HG03457 (cell line): ENCODE measurements around the gene COBLL1.

Source experiments
- ATAC-seq: cut with Tn5 transposase; IDR thresholded peaks from one replicate; pipeline ENCODE4 v1.9.1; 2021; ENCODE audit warnings: moderate number of reproducible peaks; ENCODE audit not compliant: unreplicated experiment

Gene COBLL1

DNA sequence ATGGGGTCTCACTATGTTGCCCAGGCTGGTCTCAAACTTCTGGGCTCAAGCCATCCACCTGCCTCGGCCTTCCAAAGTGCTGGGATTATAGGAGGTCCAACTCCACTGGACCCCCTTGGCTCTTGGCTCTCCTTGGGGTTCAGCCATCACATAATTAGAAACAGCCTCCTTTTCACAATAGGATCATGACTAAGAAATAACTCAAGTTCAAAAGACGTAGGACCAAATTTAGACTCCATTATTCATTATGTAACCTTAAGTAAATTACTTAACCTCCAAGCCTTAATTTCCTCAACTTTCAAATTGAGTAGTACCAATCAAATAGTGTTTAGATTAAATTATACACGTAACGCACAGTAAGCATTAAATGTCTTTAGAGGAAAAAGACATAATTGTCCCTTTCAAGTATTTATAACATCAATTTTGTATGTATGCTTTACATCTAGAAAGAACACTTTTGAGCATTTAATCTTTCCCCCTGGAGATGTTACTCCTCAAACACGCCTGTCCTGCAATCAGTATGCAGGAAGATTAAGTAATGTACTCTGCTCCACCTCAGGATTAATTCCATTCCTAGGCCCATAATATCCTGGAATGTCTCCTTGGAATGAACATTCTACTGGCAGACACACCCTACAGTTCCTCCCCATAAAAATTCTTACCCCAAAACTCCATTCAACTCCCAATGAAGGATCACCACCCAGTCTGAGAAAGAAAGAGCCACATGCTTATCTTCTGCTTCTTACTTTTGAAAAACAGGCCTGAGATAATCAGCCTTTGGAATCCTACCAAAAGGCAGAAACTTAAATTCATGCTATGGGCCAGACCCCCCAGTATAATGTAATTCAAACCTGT, 49.1 kb downstream of the COBLL1 start:
- ATAC-seq, result no peak

DNA sequence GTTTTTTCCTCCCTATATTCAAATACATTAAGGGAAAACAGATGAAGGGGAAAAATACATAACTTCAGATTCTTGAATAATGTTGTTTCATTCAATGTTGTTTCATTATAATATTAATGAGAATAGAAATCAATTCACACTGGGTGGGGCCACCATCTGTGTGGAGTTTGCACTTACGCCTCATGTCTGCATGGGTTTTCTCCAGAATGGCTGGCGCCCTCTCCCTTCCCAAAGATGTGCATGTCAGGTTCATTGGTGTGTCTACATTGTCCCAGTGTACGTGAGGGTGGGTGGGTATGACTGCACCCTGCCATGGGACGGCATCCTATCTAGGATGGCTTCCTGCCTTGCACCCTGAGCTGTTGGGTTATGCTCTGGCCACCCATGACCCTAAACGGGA, 51.7 kb downstream of the COBLL1 start:
- ATAC-seq, result no peak

DNA sequence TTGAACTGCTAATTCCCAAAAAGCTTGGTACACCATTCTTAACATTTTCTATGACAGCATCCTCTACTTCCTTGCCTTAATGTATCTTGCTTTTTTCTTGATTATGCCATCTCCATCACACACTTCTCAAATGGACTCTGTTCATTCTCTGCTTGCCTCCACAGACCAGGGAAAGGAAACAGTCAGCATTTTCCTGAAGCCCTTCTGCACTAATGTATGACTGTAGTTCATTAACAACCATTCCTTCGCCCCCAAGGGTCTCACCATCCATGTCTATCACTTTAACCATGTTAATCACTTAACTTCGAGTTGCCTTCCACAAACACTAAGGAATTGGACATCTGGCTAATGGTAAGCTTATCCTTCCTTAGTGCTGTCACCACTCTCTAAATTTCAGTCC, 54.8 kb downstream of the COBLL1 start:
- ATAC-seq, result no peak

- ATAC-seq, result no peak
Observed at GRCh38 chr2:164785457-164785856, 56.2 kb downstream of the COBLL1 start.

DNA sequence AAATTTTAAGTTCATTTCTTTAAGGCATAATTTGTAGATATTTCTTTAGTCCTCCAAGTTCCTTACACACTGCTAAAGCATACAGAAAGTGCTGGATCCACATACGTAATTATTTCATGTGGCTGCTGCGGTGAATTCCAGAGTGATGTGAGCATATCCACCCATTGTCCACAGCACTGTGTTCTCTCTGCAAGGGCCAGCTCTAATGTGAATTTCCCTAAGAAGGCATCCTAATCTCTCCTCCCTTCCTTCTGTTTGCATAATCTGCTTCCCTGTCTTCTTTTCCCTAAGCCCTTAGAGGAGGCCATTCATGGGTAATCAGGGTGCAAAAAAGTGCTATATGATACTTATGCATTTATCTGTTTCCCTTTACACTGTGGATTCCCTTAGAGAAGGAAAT, 57.2 kb downstream of the COBLL1 start:
- ATAC-seq, result no peak

- ATAC-seq, result no peak
Observed at GRCh38 chr2:164782323-164782722, 59.3 kb downstream of the COBLL1 start.

GRCh38 chr2:164781394-164781793, 60.2 kb downstream of the COBLL1 start:
- no peak for ATAC-seq

DNA sequence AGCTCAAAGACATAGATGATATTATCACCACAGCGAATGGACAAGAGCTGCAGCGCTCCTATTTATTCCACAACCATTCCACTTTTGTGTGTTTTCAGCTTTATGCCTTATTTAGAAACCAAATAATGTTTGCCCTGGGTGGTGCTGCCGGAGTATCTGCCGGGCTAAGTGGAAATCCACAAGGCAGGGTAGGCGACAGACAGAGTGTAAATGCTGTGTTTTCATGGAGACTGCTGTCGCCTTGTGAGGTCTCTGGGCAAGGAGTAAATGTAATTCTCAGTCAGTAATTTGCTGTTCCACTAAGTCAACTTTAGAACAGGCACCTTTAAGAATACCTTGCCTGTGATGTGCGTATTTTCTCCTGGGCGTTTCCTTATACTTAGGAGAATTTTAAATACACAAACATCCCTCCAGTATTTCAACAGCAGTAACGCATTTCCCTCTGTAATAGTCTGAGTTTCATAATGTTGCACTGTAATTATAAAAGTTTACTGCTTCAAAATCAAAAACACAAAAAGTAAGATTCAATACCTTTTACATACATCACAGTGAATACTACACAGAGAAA, 60.9 kb downstream of the COBLL1 start:
- no peak for ATAC-seq

- ATAC-seq, result no peak
Observed at GRCh38 chr2:164779383-164780057, 62.1 kb downstream of the COBLL1 start.

DNA sequence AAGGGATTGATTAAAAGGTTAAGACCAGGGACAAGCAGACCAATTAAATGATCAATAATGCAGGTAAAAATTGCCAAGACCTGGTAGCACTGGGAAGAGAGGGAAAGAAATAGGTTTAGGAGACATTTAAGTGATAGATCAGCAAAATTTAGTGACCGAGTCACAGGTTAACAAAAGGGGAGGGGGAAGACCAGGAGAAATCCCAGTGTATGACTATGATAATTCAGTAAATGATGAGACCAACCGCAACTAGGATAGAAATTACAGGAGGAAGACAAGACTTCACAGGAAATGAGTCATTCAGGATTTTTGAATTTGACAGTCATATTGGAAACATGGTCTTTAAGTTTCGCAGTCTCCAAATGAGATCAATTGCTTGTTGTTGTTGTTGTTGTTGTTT, 62.9 kb downstream of the COBLL1 start:
- no peak for ATAC-seq

DNA sequence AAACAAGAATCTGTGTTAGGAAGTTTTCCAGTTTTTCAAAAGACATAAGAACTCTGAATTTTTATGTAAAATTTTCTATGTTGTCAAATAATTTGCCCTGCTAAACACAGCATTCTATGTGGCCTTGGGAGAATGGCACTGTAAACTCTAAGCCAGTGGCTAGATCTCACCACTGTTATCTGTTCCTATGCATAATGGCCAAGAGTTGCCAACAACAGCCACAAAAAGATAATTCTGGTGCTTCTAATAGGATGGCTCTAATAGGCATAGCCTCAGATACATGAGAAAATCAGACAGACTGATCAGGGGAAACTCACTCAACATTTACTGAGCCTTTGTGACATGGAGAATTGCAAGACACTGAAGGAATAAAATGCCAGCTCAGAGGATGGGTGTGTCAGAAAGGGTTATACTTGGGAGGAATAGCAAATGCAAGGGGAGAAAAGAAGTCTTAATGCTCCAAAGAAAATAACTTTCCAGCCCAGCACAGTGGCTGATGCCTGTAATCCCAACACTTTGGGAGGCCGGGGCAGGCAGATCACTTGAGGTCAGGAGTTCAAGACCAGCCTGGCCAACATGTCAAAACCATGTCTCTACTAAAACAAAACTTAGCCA, 63.7 kb downstream of the COBLL1 start:
- ATAC-seq, result no peak

DNA sequence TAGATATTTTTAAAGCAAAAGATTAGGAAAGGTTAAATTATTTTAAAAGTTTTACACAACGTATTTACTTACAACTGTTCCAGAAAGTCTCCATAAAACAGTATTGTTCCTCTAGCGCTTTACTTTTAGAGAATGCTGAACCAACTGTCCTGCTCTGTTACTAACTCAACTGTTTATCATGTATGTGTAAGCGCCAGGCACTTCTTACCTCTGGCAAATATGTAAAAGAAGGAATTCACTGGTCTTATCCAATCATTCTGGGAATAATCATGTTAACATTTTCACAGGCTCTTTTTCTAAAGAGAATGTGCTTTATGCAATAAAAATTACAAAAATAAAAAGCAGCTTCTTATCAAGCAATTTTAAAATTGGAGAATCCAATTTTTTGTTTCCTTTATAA, 68.0 kb downstream of the COBLL1 start:
- ATAC-seq, result no peak

GRCh38 chr2:164773091-164773490, 68.5 kb downstream of the COBLL1 start:
- ATAC-seq, result no peak

DNA sequence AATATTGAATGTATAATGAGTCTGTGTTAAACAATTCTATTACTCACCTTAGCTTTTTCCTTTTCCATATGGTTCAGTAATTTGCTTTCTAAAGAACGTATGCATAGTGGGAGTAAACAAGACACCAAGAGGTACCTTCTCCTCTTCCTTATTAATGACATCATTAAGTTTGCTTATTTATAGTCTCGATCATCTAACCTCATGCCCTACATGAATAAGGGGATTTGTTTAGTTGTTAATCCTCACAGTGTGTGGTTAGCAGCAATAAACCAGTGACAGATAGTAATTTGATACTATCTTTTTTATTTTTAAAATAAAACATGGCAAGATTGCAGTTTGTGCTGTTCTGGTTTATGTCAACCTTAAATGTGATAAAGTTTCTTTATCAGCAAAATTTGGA, 69.7 kb downstream of the COBLL1 start:
- ATAC-seq, result no peak

GRCh38 chr2:164770421-164770916, 71.2 kb downstream of the COBLL1 start:
- ATAC-seq, result no peak

DNA sequence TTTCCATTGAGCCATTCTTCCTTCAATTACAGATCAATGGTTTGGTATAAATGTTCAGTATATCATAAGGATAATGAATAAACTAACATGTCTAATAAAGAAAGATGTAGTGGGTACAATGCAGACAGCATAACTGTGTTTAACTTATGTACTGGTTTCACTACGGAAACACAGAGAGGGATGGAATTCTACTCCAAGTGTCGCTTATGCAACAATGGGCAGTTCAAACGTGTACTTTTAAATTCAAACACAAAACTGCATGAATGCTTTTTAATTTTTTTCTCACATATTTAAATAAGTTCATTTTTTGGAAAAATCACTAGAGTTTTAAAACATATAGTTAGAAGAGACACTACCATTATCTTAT, 74.7 kb downstream of the COBLL1 start:
- no peak for ATAC-seq

- ATAC-seq, result no peak
Observed at GRCh38 chr2:164766216-164766953, 75.2 kb downstream of the COBLL1 start.

GRCh38 chr2:164764996-164765395, 76.6 kb downstream of the COBLL1 start:
- no peak for ATAC-seq

GRCh38 chr2:164764474-164764873, 77.1 kb downstream of the COBLL1 start:
- ATAC-seq, result no peak

DNA sequence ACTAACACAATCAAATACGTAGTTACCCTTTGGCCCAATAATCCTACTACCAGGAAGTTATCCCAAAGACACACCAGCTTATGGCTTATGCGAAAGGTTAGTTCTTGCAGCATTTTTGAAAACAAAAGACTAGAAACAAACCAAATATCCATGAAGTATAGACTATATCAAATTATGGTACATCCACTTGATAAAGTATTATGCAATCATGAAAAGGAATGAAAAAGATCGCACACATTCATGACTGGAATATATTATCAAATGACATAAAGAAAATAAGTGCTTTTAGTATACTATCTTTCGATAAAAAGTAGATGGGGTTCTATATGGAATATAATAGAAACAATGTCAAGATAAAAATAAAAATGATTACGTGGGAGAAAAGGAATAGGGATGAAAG, 78.2 kb downstream of the COBLL1 start:
- ATAC-seq, result no peak
